ENCODE measurements around the gene CLIC4.
A peak's percentile ranks its signal among the peaks of the same experiment; 100 is the strongest.
"Not testable (repeated sequence)": the region's sequence is repeated elsewhere in the genome, so short reads cannot be mapped to it uniquely, and the experiment has no call there.

CLIC4 gene

DNA sequence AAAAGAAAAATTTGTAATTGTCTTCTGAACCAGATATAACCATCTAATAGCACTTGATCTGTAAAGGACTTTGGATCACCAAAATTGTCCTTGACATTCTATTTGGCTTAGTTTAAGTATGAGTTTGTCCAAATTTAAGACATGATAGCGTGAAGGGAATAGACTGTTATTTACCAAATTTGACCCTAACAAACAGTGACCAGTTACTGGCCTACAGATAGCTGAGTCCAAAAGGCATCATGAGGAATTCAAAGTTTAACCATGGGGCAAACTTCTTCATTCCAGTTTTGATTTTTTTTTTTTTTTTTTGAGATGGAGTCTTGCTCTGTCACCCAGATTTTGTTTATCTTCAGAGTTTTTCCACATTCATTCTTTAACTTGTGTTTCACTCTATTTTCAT is 38.5 kb downstream of the CLIC4 start:
- TF ChIP-seq CTCF (IDR thresholded peaks at IDR 0.05; ENCODE audit: insufficient read depth, low read depth, low read length, missing control alignments): no peak
- no peak for DNase-seq (ENCODE audit: low read depth)
- H3K4me3 ChIP-seq (ENCODE audit: low read length): no peak overlapping the region

- H3K4me3 ChIP-seq (ENCODE audit: low read length): no peak overlapping the region
- peak; percentile 63 for DNase-seq (ENCODE audit: low read depth)
- no peak for TF ChIP-seq CTCF (IDR thresholded peaks at IDR 0.05; ENCODE audit: insufficient read depth, low read depth, low read length, missing control alignments)
Measured at GRCh38 chr1:24786191-24786590, 40.9 kb downstream of the CLIC4 start.

- DNase-seq (ENCODE audit: low read depth): no peak
- no peak overlapping the region for H3K4me3 ChIP-seq (ENCODE audit: low read length)
- no peak for TF ChIP-seq CTCF (IDR thresholded peaks at IDR 0.05; ENCODE audit: insufficient read depth, low read depth, low read length, missing control alignments)
Measured at GRCh38 chr1:24790490-24790889, 45.2 kb downstream of the CLIC4 start.

- no peak overlapping the region for H3K4me3 ChIP-seq (ENCODE audit: low read length)
- no peak for DNase-seq (ENCODE audit: low read depth)
- TF ChIP-seq CTCF (IDR thresholded peaks at IDR 0.05; ENCODE audit: insufficient read depth, low read depth, low read length, missing control alignments): no peak
Measured at GRCh38 chr1:24793447-24794129, 48.3 kb downstream of the CLIC4 start.

GRCh38 chr1:24794130-24794502 is 48.9 kb downstream of the CLIC4 start:
- DNase-seq (ENCODE audit: low read depth); H3K4me3 ChIP-seq (ENCODE audit: low read length): not testable (repeated sequence)

- H3K4me3 ChIP-seq (ENCODE audit: low read length): no peak overlapping the region
- no peak for TF ChIP-seq CTCF (IDR thresholded peaks at IDR 0.05; ENCODE audit: insufficient read depth, low read depth, low read length, missing control alignments)
- DNase-seq (ENCODE audit: low read depth): no peak
Measured at GRCh38 chr1:24795236-24795635, 50.0 kb downstream of the CLIC4 start.

- no peak overlapping the region for H3K4me3 ChIP-seq (ENCODE audit: low read length)
- TF ChIP-seq CTCF (IDR thresholded peaks at IDR 0.05; ENCODE audit: insufficient read depth, low read depth, low read length, missing control alignments): no peak
- no peak for DNase-seq (ENCODE audit: low read depth)
Measured at GRCh38 chr1:24796524-24796923, 51.3 kb downstream of the CLIC4 start.

GRCh38 chr1:24799242-24799641 is 54.0 kb downstream of the CLIC4 start:
- not testable (repeated sequence) for H3K4me3 ChIP-seq (ENCODE audit: low read length); DNase-seq (ENCODE audit: low read depth)
